ENCODE measurements around the gene SALL3.

The SALL3 gene

DNA sequence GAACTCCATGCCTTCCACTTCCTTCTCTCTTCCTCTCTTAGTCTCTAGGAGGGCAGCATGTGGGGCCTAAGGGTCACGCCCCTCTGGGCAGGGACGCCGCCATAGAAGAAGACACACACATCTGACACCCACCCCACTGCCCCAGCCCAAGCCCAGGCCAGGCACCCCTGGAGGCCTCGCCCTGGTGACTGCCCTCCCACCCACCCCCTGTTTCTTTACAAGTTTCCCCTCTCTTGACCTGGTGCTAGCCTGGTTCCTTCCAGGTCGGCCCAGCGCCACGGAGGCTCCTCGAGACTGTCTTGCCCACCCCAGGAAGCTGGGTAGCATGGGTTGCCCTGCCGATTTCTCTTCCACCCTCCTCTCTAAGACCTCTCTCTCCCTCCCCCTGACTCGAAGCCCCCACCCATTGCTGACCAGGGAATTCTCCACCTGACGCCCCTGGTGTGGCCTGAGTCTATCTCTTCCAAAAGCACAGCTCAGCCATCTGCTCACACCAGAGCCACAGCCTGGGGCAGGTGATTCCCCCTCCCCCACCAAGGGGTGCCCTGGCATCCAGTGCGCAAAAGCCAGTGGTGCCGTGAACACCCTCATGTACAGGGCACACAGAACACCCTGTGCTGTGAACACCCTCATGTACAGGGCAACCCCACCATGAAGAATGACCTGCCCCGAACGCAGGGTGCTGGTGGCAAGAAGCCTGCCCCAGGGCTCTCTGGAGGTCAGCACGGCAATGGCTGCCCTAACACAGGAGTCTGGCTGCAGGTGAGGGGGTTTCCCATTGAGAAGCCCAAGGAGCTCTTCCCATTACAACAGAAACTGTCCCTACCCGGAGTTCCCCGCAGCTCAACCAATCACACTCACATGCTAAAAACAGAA, 13.5 kb upstream of the SALL3 start:
- no peak for DNase-seq (ENCODE audit: low read depth)

DNA sequence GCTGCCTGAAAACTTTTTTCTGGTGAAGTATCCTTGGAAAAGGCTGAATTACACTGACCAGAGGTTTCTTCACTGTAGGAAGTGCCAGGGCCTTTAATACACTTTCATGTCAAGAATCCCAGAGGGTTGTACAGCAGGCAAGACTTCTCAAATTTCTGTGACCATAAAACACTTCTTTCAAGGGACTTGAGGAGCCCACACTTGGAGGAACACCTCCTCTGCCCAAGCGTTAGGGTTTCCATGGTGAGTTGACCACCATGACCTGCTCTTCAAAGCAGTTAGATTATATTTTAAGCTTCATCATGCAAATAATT, 12.9 kb upstream of the SALL3 start:
- DNase-seq (ENCODE audit: low read depth) = no peak

GRCh38 chr18:78967692-78968091, 11.9 kb upstream of the SALL3 start:
- DNase-seq (ENCODE audit: low read depth) = no peak

GRCh38 chr18:78969574-78970315, 9.9 kb upstream of the SALL3 start:
- no peak for DNase-seq (ENCODE audit: low read depth)

DNA sequence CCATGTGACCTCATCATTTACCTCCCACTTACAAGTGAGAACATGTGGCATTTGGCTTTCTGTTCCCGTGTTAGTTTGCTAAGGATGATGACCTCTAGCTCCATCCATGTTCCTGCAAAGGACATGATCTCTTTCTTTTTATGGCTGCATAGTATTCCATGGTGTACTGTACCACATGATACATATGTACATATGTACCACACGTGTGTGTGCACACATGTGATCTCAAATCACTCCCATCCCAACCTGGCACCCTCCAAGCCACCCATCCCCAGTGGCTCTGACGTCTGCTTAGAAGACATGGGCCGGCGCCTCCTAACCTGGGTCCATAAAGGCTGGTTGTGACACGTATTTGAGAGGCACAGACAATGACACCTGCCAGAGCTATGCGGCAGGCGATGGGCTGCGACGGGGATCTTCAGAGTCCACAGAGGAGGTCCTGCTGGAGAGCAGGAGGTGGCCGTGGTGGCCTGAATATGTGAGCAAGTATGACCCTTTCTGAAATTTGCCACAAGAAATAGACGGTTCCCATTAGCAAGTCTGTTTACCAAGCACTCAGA, 8.8 kb upstream of the SALL3 start:
- DNase-seq (ENCODE audit: low read depth) = no peak

- DNase-seq (ENCODE audit: low read depth) = no peak
Observed at GRCh38 chr18:78971511-78972245, 7.9 kb upstream of the SALL3 start.

- DNase-seq (ENCODE audit: low read depth) = no peak
Observed at GRCh38 chr18:78972385-78972918, 7.2 kb upstream of the SALL3 start.

DNA sequence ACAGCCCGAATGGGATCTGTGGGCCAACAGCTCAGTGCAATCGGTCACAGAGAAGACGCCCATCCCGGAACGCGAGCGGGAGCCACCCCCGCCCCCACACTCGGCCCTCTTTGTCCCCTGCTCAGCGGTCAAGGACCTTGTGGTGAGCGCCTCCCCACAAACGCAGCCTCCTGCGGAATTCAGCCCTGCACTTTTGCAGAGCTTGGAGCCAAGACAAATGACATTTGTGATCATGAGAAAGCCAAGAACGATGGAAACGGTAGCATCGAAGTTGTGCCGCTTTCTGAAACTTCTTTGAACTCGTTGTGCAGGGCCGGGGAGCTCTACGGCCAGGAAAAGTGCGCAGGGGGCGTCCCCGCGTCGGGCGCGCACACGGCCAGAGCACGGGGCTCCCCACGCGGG, 6.7 kb upstream of the SALL3 start:
- no peak for DNase-seq (ENCODE audit: low read depth)

GRCh38 chr18:78973357-78974083, 6.1 kb upstream of the SALL3 start:
- no peak for DNase-seq (ENCODE audit: low read depth)

GRCh38 chr18:78974115-78974761, 5.4 kb upstream of the SALL3 start:
- no peak for DNase-seq (ENCODE audit: low read depth)

DNA sequence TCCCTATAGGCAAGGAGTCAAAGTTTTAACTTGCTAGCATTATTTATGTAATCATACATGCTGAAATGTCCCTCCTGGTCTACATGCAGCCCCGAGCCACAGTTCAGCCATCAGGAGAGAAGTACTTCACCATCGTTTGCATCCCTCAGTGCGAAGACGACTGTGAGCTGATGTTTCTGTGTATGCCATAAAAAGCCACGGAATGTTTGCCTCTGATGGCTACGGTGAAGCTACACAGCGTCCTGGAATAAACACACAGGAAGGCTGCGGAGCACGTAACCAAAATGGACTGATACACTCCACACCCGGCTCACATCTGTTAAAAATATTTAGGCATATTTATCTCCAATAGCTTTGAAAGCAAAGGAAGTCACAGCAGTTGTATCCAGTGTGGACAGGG, 4.3 kb upstream of the SALL3 start:
- DNase-seq (ENCODE audit: low read depth) = no peak

GRCh38 chr18:78975699-78976335, 3.8 kb upstream of the SALL3 start:
- DNase-seq (ENCODE audit: low read depth) = no peak

DNA sequence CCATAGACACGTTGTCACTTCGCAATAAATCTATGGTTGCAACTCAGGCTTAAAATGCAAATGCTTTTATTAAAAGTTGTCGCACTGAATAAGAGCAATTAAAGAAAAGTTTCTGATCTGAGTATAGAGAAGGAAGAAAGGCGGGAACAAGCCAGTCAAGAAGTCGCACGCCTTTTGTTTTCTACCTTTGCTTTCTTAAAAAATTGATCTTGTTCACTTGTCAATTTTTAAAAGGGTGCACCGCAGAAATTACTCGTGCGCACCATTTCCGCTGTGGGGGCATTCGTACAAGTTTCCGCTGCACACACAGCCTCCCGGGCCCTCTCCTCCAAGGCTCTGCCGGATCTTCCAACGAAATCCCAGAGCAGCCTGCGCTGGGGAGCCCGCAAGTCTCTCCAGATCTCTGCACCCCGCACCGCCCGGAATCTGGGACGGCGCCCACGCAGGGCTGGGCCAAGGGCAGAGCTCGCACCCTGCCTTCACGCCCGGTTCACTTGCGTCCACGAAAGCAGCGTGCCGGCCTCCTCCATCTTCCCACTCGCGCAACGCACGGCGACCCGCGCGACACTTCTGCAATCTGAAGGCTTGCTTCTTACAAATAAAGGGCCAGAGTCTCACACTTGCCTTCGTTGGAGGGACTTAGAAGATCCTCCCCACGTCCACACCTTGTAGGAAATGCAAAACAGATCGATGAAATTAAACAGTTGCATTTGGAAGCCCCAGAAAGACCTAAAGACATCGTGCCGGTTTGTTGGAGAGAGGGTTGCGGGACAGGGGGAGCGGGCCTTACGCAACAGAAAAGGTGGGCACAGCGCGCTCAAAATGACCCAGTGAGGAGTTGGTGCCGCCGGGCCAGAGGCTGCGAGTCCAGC, 2.6 kb upstream of the SALL3 start:
- DNase-seq (ENCODE audit: low read depth) = no peak

- DNase-seq (ENCODE audit: low read depth) = no peak
Observed at GRCh38 chr18:78977637-78978348, 1.8 kb upstream of the SALL3 start.

DNA sequence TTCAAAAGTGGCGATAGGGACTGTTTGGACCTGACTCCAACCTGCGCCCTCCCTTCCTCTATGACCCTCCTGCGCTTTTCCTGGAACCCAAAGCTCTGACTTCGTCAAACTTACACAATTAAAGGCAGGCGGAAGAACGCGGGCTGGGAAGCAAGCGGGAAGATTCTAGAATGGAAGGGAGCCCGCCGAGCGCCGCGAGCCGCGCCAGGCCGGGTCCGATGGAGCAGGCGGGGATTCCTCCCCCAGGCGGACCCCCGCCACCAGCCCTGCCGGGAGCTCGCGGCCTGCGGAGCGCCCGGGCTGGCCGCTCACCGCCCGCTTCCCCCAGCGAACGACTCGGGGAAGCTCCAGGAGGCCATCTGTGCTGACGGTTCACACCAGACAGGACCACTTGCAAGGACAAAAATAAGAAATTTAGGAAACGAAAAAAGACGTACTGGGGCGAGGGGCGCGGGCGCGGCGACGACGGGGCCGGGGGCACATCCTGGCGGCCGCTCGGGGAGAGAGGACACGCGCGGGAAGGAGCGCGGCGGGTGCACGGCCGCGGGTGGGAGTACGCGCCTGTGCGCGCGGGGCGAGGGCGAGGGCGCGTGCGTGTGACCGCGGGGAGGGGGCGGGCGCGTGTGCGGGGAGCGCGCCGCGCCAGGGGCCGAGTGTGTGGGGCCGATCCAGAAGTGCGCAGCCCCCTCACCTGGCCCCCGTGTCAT, 1.1 kb upstream of the SALL3 start:
- DNase-seq (ENCODE audit: low read depth) = no peak

DNA sequence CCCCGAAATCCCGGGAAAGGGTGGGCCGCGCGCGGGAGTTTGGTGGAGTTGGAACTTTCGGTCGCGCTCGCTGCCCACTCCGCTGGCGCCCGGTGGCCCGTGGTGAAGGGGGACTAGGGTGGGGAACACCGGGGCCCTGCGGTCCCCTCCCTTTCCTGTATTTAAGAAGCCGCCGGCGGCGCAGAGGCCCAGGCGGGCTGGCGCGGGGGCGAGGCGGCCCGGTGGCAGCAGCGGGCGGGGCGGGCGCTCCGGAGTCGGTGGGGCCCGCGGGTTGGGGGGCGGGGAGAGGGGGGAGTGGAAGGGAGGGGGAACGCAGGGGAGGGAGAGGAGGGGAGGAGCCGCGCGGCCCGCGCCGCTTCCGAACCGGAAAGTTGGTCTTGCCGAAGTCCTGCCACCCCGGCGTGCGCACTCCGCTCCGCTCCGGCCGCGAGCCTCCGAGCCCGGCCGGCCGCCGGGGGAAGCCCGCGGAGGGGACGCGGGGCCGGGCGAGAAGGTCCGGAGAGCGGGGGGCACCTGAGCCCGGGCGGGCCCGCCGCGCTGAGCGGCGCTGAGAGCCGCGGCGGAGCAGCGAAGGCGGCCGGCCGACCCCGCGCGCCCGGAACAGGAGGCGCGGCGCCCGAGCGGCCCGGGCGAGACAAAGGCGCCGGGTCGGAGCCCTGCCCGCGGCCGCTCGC, 425 bp upstream of the SALL3 start:
- no peak for DNase-seq (ENCODE audit: low read depth)

DNA sequence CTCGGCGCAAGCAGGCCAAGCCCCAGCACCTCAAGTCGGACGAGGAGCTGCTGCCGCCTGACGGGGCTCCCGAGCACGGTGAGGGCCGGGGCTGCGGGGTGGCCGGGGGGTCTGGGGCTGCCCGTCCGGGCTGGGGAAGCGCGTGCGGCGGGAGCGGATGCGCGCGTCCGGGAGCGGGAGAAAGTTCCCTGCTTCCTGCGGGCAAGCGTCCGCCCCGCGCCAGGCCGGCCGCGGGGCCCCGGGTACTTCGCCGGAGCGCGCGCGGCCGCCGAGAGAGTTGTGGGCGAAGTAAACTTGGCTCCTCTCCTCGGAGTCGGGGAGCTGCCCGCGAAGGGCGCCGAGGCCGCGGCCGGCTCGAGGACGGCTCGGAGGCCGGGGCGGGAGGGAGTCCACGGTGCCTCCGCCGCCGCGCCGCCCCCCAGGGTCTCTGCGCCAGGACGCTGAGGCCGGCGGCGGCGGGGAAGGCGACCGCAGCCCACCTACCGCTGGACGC, 707 bp downstream of the SALL3 start:
- DNase-seq (ENCODE audit: low read depth) = no peak
